CD4-positive, alpha-beta memory T cell (primary cell): ENCODE data around the gene MAS1L. TPM values are rescaled to one million over a fixed set of nuclear protein-coding genes. Genes with fewer than 3 reads are reported as not detected.
"Not testable (repeated sequence)": the region's sequence is repeated elsewhere in the genome, so short reads cannot be mapped to it uniquely, and the experiment has no call there.

Experiments
- CTCF ChIA-PET: fragments of 350-600 bp; sonication (Branson Sonifier 250); formaldehyde crosslinking; loops from one replicate; lab custom pipeline; 2021; ENCODE audit warnings: inconsistent platforms; ENCODE audit not compliant: partially characterized antibody; lab: Charles Lee
- POLR2A ChIA-PET: fragments of 350-600 bp; sonication (Branson Sonifier 250); formaldehyde crosslinking; loops from one replicate; lab custom pipeline; 2021; ENCODE audit not compliant: partially characterized antibody; lab: Charles Lee
- DNase-seq, 5 donors: peaks; one replicate each; pipeline versions ENCODE4 v3.0.0 to v3.0.0-alpha.2; 2020 to 2022; ENCODE audit warnings: mixed read lengths in 1 of 5
- H3K27ac ChIP-seq: one replicate; pipeline ENCODE4 v1.7.0; 2013; ENCODE audit warnings: low read depth, low read length
- H3K27me3 ChIP-seq: 2 replicates; pipeline ENCODE4 v1.7.0; 2013; ENCODE audit warnings: mild to moderate bottlenecking, low read length, moderate library complexity; ENCODE audit not compliant: insufficient read depth
- H3K36me3 ChIP-seq: 2 replicates; pipeline ENCODE4 v1.7.0; 2013; ENCODE audit warnings: mild to moderate bottlenecking, low read length, moderate library complexity; ENCODE audit not compliant: insufficient read depth
- H3K4me1 ChIP-seq: 2 replicates; pipeline ENCODE4 v1.7.0; 2013; ENCODE audit warnings: mild to moderate bottlenecking, low read length, moderate library complexity; ENCODE audit not compliant: insufficient read depth
- H3K4me3 ChIP-seq, 2 donors: one replicate each; pipeline ENCODE4 v1.7.0; 2013; ENCODE audit warnings: low read length in 2 of 2, mild to moderate bottlenecking in 1 of 2
- H3K9me3 ChIP-seq, 2 donors: one replicate each; pipeline ENCODE4 v1.7.0; 2013; ENCODE audit warnings: low read length in 2 of 2, control low read depth in 1 of 2; ENCODE audit not compliant: control insufficient read depth in 1 of 2
- H3K27ac Mint-ChIP-seq, 7 donors: one replicate each; pipeline ENCODE4 v1.8.0; 2020 to 2021; ENCODE audit warnings: mixed read lengths in 7 of 7, mild to moderate bottlenecking in 6 of 7, inconsistent platforms in 3 of 7, moderate library complexity in 3 of 7
- H3K27me3 Mint-ChIP-seq, 2 donors: one replicate each; pipeline ENCODE4 v1.8.0; 2020 to 2021; ENCODE audit warnings: mixed read lengths in 2 of 2
- H3K36me3 Mint-ChIP-seq, 2 donors: one replicate each; pipeline ENCODE4 v1.8.0; 2020 to 2021; ENCODE audit warnings: mixed read lengths in 2 of 2, inconsistent platforms in 1 of 2, mild to moderate bottlenecking in 1 of 2
- H3K4me1 Mint-ChIP-seq, 4 donors: one replicate each; pipeline ENCODE4 v1.8.0; 2020 to 2021; ENCODE audit warnings: mixed read lengths in 4 of 4, mild to moderate bottlenecking in 1 of 4
- H3K4me3 Mint-ChIP-seq, 8 donors: one replicate each; pipeline ENCODE4 v1.8.0; 2020 to 2021; ENCODE audit warnings: mixed read lengths in 8 of 8, mild to moderate bottlenecking in 7 of 8, moderate library complexity in 6 of 8, inconsistent platforms in 3 of 8
- H3K9me3 Mint-ChIP-seq, 8 donors: one replicate each; pipeline ENCODE4 v1.8.0; 2020 to 2021; ENCODE audit warnings: mixed read lengths in 8 of 8, mild to moderate bottlenecking in 5 of 8, inconsistent platforms in 3 of 8, moderate library complexity in 1 of 8
- intact Hi-C: fragments of 100-400 bp; cut with micrococcal nuclease; formaldehyde crosslinking; loops from one replicate; pipeline ENCODE4 v1.15.1; 2023
- polyA plus RNA-seq, 2 donors: library from polyadenylated mRNA; unstranded; fragments of 300-500 nt; fragmentation: Illumina TruSeq; gene quantifications; one replicate each; pipeline ENCODE4 v1.2.3, GENCODE V29; 2021
- total RNA-seq, 2 experiments: library from RNA; stranded (reverse); gene quantifications; one replicate each; pipeline ENCODE4 v1.2.3, GENCODE V29; 2021

MAS1L gene
- total and polyA plus RNA-seq, 4 experiments from 2014 or later: not detected

DNA sequence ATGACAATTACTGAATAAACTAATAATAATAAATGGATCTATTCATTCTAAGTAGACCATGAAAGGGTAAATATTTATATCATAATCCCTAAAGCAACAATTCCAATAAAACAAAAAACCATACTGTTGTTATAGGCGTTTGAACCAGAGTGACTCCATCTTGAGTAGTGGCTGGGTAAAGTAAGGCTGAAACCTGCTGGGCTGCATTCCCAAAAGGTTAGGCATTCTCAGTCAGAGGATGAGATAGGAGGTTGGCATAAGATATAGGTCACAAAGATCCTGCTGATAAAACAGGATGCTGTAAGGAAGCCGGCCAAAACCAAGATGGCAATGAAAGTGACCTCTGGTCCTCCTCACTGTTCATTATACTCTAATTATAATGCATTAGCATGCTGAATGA lies 22.5 kb downstream of the MAS1L start:
- H3K4me3 Mint-ChIP-seq: no peak overlapping the region
- no peaks in the 10 kb centered on the region for H3K36me3 Mint-ChIP-seq
- no peaks in the 10 kb centered on the region for H3K4me1 Mint-ChIP-seq
- no peak overlapping the region for H3K27ac Mint-ChIP-seq
- H3K36me3 ChIP-seq: no peaks in the 10 kb centered on the region
- intact Hi-C loops: no loop called here
- CTCF ChIA-PET: no interaction called here
- H3K27me3 Mint-ChIP-seq: peaks cover 15 to 21% of the 10 kb centered on the region in 2 donors
- H3K9me3 ChIP-seq: no peaks in the 10 kb centered on the region
- no peak overlapping the region for H3K4me3 ChIP-seq
- POLR2A ChIA-PET: no interaction called here
- H3K9me3 Mint-ChIP-seq: no peaks in the 10 kb centered on the region
- no peaks in the 10 kb centered on the region for H3K4me1 ChIP-seq
- no peak for DNase-seq
- no peaks in the 10 kb centered on the region for H3K27me3 ChIP-seq
- H3K27ac ChIP-seq: no peak overlapping the region

DNA sequence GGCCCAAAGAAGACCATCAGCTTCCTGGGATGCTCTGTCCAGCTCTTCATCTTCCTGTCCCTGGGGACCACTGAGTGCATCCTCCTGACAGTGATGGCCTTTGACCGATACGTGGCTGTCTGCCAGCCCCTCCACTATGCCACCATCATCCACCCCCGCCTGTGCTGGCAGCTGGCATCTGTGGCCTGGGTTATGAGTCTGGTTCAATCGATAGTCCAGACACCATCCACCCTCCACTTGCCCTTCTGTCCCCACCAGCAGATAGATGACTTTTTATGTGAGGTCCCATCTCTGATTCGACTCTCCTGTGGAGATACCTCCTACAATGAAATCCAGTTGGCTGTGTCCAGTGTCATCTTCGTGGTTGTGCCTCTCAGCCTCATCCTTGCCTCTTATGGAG lies 25.7 kb downstream of the MAS1L start:
- no peak overlapping the region for H3K4me3 ChIP-seq
- Mint-ChIP-seq H3K36me3 (no peaks in the 10 kb centered on the region), H3K4me1 (no peaks in the 10 kb centered on the region), H3K27ac (no peak overlapping the region), H3K9me3 (no peaks in the 10 kb centered on the region), H3K4me3 (no peak overlapping the region), H3K27me3 (peaks cover 13 to 18% of the 10 kb centered on the region in 2 donors)
- no peak overlapping the region for H3K27ac ChIP-seq
- H3K27me3 ChIP-seq: no peaks in the 10 kb centered on the region
- no peak for DNase-seq
- no peaks in the 10 kb centered on the region for H3K9me3 ChIP-seq
- intact Hi-C loops: no loop called here
- POLR2A ChIA-PET: no interaction called here
- no peaks in the 10 kb centered on the region for H3K36me3 ChIP-seq
- H3K4me1 ChIP-seq: no peaks in the 10 kb centered on the region
- CTCF ChIA-PET: no interaction called here

DNA sequence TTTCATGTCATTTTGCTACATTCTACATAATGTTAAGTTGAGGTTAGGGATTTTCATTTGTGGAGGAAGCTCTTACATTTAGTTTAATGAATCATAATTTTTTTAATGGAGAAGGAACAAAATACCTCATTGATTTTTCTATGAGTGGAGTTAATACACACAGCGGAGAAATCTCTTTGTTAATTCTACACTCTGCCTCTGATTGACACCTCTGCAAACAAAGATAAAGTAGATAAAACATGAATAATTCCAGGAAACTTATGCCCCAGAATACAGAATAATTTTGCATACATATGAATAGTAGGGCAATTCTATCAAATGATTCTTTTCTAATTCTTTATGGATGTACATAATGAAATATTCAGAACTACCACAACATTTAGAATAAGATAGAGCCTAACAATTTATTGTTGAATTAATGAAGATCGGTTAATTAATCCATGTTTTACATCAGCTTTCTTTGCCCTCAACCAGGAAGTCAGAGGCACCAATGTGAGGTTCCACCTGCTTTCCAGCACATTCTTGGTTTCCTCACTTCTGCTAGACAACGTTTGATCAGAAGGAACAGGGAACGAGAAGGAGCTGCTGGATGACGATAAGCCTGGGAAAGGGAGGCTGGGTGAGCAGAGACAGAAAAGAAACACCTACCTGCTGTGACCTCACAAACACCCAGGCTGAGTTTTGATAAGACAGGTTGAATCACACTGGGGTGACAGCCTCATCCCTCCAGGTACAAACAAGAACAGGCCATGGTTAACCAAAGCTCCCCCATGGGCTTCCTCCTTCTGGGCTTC lies 26.5 kb downstream of the MAS1L start:
- H3K27me3 Mint-ChIP-seq: peaks cover 13 to 18% of the 10 kb centered on the region in 2 donors

DNA sequence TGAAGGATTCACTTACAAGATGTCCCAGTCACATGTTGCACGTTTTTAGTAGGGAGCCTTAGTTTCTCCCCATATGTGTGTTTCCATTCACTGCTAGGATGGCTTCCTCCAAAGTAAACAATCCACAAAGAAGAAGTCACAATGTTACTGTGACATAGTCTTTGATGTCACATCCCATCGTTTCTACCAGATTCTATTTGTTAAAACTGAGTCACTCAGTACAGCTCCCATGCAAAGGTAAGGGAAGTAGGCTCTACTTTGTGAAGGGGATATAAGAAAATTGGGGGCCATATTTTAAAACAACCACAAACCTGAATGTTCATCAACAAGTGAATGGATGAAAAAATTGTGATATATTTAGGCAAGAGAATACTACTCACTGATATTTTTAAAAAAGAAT lies 30.8 kb downstream of the MAS1L start, which contains the start of the genes OR11A1 and OR2H1:
Gene OR11A1, minus strand, starts transcription at position 101 of the 400 bp plus-strand sequence. CDS start 29,430 bp downstream, outside the sequence.
Gene OR2H1, plus strand, starts transcription at position 185 of the 400 bp plus-strand sequence. CDS start 4,615 bp downstream, outside the sequence.
- Mint-ChIP-seq H3K9me3 (no peaks in the 10 kb centered on the region), H3K27ac (no peak within 1 kb of the TSS), H3K4me1 (no peaks in the 10 kb centered on the region), H3K4me3 (no peak within 1 kb of the TSS), H3K36me3 (no peaks in the 10 kb centered on the region), H3K27me3 (peaks cover 6 to 10% of the 10 kb centered on the region in 2 donors)
- Histone ChIP-seq H3K4me3 (no peak within 1 kb of the TSS), H3K36me3 (no peaks in the 10 kb centered on the region), H3K9me3 (no peaks in the 10 kb centered on the region), H3K4me1 (no peaks in the 10 kb centered on the region), H3K27ac (no peak within 1 kb of the TSS), H3K27me3 (no peaks in the 10 kb centered on the region)
- DNase-seq: no peak
- ChIA-PET POLR2A (no interaction called here), CTCF (no interaction called here)
- intact Hi-C loops: no loop called here

More for the DNA sequence above, 26.5 kb downstream of the MAS1L start:
- no peaks in the 10 kb centered on the region for H3K9me3 ChIP-seq
- H3K27me3 ChIP-seq: no peaks in the 10 kb centered on the region
- Mint-ChIP-seq H3K4me1 (no peaks in the 10 kb centered on the region), H3K9me3 (no peaks in the 10 kb centered on the region), H3K4me3 (no peak overlapping the region), H3K27ac (no peak overlapping the region), H3K36me3 (no peaks in the 10 kb centered on the region)
- no peak for DNase-seq
- no peaks in the 10 kb centered on the region for H3K4me1 ChIP-seq
- no peaks in the 10 kb centered on the region for H3K36me3 ChIP-seq
- no peak overlapping the region for H3K4me3 ChIP-seq
- ChIA-PET CTCF (no interaction called here), POLR2A (no interaction called here)
- no peak overlapping the region for H3K27ac ChIP-seq
- intact Hi-C loops: no loop called here

DNA sequence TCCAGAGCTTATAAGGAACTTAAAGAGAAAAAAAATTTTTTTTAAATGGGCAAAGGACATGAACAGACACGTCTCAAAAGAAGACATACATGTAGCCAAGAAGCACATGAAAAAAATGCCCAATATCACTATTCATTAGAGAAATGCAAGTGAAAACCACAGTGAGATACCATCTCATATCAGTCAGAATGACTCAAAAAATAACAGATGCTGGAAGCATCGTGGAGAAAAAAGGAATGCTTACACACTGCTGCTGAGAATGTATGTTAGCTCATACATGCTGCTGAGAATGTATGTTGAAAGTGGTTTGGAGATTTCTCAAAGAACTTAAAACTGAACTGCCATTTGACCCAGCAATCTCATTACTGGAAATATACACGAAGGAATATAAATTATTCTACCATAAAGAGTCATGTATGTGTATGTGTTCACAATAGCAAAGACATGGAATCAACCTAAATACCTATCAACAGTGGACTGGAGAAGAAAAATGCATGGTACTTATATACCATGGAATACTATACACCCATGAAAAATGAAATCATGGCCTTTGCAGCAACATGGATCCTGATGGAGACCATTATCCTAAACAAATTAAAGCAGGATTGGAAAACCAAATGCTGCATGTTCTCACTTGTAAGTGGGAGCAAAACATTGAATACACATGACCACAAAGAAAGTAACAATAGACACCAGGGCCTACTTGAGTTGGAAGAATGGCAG lies 36.1 kb downstream of the MAS1L start:
- H3K4me1 ChIP-seq: no peaks in the 10 kb centered on the region
- no peaks in the 10 kb centered on the region for H3K9me3 ChIP-seq
- H3K27ac ChIP-seq: no peak overlapping the region
- CTCF ChIA-PET: no interaction called here
- no peaks in the 10 kb centered on the region for H3K36me3 ChIP-seq
- no peaks in the 10 kb centered on the region for H3K27me3 ChIP-seq
- H3K27ac Mint-ChIP-seq: no peak overlapping the region
- H3K27me3 Mint-ChIP-seq: peaks cover 28 to 29% of the 10 kb centered on the region in 2 donors
- intact Hi-C loops: no loop called here
- H3K4me3 Mint-ChIP-seq: no peak overlapping the region
- DNase-seq: no peak
- H3K36me3 Mint-ChIP-seq: peaks cover 0 to 4% of the 10 kb centered on the region in 2 donors
- POLR2A ChIA-PET: no interaction called here
- no peak overlapping the region for H3K4me3 ChIP-seq
- no peaks in the 10 kb centered on the region for H3K4me1 Mint-ChIP-seq
- peaks cover 0 to 7% (median 3%) of the 10 kb centered on the region in 8 donors for H3K9me3 Mint-ChIP-seq

DNA sequence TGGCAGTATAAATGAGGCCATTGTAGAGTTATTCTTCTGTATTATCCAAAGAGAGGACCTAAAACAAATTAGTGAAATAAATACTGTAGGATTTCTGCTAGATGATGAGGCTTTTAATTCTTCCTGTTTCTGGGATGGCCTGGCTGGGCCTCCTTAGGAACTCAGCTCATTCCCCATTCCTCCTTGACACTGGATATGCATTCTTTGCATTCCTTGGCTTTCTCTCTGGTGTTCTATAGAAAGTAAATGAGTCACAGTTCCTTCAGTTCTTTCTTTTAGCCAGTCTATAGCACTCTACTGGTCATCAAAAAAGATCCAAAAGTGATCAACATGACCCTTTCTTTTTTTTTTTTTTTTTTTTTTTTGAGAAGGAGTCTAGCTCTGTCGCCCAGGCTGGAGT lies 40.1 kb downstream of the MAS1L start:
- ChIA-PET POLR2A (no interaction called here), CTCF (no interaction called here)
- no peaks in the 10 kb centered on the region for H3K9me3 ChIP-seq
- no peaks in the 10 kb centered on the region for H3K36me3 ChIP-seq
- H3K9me3 Mint-ChIP-seq: peaks cover 0 to 18% (median 5%) of the 10 kb centered on the region in 8 donors
- peaks cover 0 to 4% of the 10 kb centered on the region in 2 donors for H3K36me3 Mint-ChIP-seq
- no peak overlapping the region for H3K27ac ChIP-seq
- H3K4me1 Mint-ChIP-seq: no peaks in the 10 kb centered on the region
- H3K4me1 ChIP-seq: no peaks in the 10 kb centered on the region
- no peak for DNase-seq
- peaks cover 47 to 48% of the 10 kb centered on the region in 2 donors for H3K27me3 Mint-ChIP-seq
- H3K27ac Mint-ChIP-seq: no peak overlapping the region
- no peaks in the 10 kb centered on the region for H3K27me3 ChIP-seq
- H3K4me3 ChIP-seq: no peak overlapping the region
- intact Hi-C loops: no loop called here
- H3K4me3 Mint-ChIP-seq: no peak overlapping the region

DNA sequence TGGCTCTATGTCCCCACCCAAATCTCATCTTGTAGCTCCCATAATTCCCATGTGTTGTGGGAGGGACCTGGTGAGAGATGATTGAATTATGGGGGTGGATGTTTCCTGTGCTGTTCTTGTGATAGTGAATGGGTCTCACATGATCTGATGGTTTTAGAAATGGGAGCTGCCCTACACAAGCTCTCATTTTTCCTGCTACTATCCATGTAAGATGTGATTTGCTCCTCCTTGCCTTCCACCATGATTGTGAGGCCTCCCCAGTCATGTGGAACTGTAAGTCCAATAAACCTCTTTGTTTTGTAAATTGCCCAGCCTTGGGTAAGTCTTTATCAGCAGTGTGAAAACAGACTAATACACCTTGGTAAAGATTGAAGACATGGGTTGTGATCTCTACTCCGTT lies 43.7 kb downstream of the MAS1L start:
- H3K4me3 ChIP-seq, POLR2A ChIA-PET, intact Hi-C loops, H3K27ac Mint-ChIP-seq, H3K4me1 Mint-ChIP-seq, H3K27ac ChIP-seq, DNase-seq, H3K36me3 Mint-ChIP-seq, H3K36me3 ChIP-seq, H3K4me1 ChIP-seq, H3K27me3 ChIP-seq, H3K4me3 Mint-ChIP-seq, H3K9me3 ChIP-seq, CTCF ChIA-PET: not testable (repeated sequence)
- Mint-ChIP-seq H3K9me3 (peaks cover 0 to 14% (median 3%) of the 10 kb centered on the region in 8 donors), H3K27me3 (peaks cover 40 to 55% of the 10 kb centered on the region in 2 donors)
